ENCODE data around the gene PPP1R13L. TPM values are rescaled to one million over a fixed set of nuclear protein-coding genes. Genes with fewer than 3 reads are reported as not detected.

The PPP1R13L gene
- total and polyA plus RNA-seq, 2 donors (not counting 1 experiment from before 2014, with no cell fraction given): 7.4 to 9.2 TPM

DNA sequence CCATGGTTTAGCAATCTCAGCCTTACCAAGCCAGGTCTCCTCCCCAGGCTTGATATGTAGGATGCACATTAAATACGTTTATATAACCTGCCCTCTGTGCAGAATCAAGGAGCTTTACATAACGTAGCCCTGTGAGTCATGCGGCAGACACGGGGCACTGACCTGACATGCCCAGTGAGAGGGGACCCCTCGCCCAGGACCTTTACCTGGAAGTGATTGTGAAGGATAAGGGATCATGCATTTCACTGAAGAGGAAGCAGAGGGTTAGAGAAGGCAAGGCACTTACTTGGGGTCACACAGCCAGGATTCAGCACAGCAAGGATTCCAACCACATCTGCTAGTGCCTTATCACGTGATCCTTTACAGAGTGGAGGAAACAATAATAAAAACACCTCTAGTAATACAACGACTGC, 44.0 kb upstream of the PPP1R13L start:
- Histone ChIP-seq H3K36me3 (replicated peaks in 1 of 2; ENCODE audit: control extremely low read depth in 1 of 2, control insufficient read depth in 1 of 2, extremely low read depth in 1 of 2, insufficient read depth in 2 of 2, low read length in 1 of 2) (no peaks in the 10 kb centered on the region), H3K9me3 (ENCODE audit: control extremely low read depth in 1 of 3, control insufficient read depth in 2 of 3, insufficient read depth in 1 of 3, low read length in 2 of 3) (peaks cover 0 to 4% (median 0%) of the 10 kb centered on the region in 3 donors), H3K9ac (ENCODE audit: low read length) (no peak overlapping the region), H2AFZ (ENCODE audit: insufficient read depth, low read depth, low read length, poor library complexity, severe bottlenecking) (no peak overlapping the region), H3K79me2 (ENCODE audit: control insufficient read depth, insufficient read depth, low read length) (peaks cover 7% of the 10 kb centered on the region), H4K20me1 (ENCODE audit: control insufficient read depth, insufficient read depth, low read length, poor library complexity, severe bottlenecking) (no peaks in the 10 kb centered on the region), H3K4me2 (replicated peaks; ENCODE audit: low read depth, low read length, poor library complexity, severe bottlenecking) (no peak overlapping the region), H3K4me1 (ENCODE audit: control insufficient read depth in 2 of 2, insufficient read depth in 2 of 2, low read length in 2 of 2) (peaks cover 24 to 41% of the 10 kb centered on the region in 2 donors), H3K4me3 (ENCODE audit: control extremely low read depth in 1 of 5, extremely low read depth in 1 of 5, insufficient read depth in 1 of 5, low read depth in 2 of 5, low read length in 4 of 5) (no peak overlapping the region), H3K27ac (ENCODE audit: low read length in 2 of 2) (no peak overlapping the region), H3K27me3 (replicated peaks in 1 of 4; ENCODE audit: control extremely low read depth in 1 of 4, control insufficient read depth in 3 of 4, insufficient read depth in 4 of 4, low read length in 3 of 4) (no peaks in the 10 kb centered on the region)
- ChIA-PET POLR2A (interaction anchor here (1.6 to 2.0 kb wide), 2 partner anchors 19 to 20 kb away, joined by 4 to 6 read pairs; partner anchors contain the start of gene FOSB), CTCF (interaction anchor here (0.7 to 6.4 kb wide), 5 partner anchors 9 to 46 kb away, joined by 3 to 66 read pairs (median 7); no protein-coding TSS in a partner anchor)
- DNase-seq (no peak), ATAC-seq (ENCODE audit: low read depth) (no peak)
- peaks cover 56% of the 10 kb centered on the region for H3K4me1 Mint-ChIP-seq
- H3K27ac Mint-ChIP-seq: peak overlapping the region; percentile 72
- peak overlapping the region; percentile 49 for H3K4me3 Mint-ChIP-seq
- no peaks in the 10 kb centered on the region for H3K27me3 Mint-ChIP-seq
- no peaks in the 10 kb centered on the region for H3K9me3 Mint-ChIP-seq (ENCODE audit: insufficient read depth)
- 79% methylated on average over 7 of the region's 7 CpGs for WGBS (ENCODE audit: insufficient coverage)
- intact Hi-C loops (cut with micrococcal nuclease): no loop called here
- TF ChIP-seq, protein P1, sequence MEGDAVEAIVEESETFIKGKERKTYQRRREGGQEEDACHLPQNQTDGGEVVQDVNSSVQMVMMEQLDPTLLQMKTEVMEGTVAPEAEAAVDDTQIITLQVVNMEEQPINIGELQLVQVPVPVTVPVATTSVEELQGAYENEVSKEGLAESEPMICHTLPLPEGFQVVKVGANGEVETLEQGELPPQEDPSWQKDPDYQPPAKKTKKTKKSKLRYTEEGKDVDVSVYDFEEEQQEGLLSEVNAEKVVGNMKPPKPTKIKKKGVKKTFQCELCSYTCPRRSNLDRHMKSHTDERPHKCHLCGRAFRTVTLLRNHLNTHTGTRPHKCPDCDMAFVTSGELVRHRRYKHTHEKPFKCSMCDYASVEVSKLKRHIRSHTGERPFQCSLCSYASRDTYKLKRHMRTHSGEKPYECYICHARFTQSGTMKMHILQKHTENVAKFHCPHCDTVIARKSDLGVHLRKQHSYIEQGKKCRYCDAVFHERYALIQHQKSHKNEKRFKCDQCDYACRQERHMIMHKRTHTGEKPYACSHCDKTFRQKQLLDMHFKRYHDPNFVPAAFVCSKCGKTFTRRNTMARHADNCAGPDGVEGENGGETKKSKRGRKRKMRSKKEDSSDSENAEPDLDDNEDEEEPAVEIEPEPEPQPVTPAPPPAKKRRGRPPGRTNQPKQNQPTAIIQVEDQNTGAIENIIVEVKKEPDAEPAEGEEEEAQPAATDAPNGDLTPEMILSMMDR (IDR thresholded peaks at IDR 0.05): no peak
- TF ChIP-seq EZH2 (IDR thresholded peaks at IDR 0.05; ENCODE audit: borderline replicate concordance, insufficient read depth, low read depth, low read length, poor library complexity, severe bottlenecking): no peak

DNA sequence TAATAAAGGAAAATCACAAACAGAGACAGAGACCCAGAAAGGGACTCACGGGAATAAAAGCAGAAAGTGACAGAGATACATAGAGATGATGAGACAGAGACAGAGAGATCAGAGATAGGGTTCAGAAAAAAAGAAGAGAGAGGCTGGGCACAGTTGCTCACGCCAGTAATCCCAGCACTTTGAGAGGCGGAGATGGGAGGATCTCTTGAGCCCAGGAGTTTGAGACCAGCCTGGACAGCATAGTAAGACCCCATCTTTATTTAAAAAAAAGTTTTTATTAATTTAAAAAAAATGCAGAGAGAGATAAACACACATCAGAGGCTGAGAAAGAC, 43.5 kb upstream of the PPP1R13L start:
- Histone ChIP-seq H3K36me3 (replicated peaks in 1 of 2; ENCODE audit: control extremely low read depth in 1 of 2, control insufficient read depth in 1 of 2, extremely low read depth in 1 of 2, insufficient read depth in 2 of 2, low read length in 1 of 2) (no peaks in the 10 kb centered on the region), H3K9me3 (ENCODE audit: control extremely low read depth in 1 of 3, control insufficient read depth in 2 of 3, insufficient read depth in 1 of 3, low read length in 2 of 3) (peaks cover 0 to 4% (median 0%) of the 10 kb centered on the region in 3 donors), H3K9ac (ENCODE audit: low read length) (no peak overlapping the region), H4K20me1 (ENCODE audit: control insufficient read depth, insufficient read depth, low read length, poor library complexity, severe bottlenecking) (no peaks in the 10 kb centered on the region), H3K4me3 (ENCODE audit: control extremely low read depth in 1 of 5, extremely low read depth in 1 of 5, insufficient read depth in 1 of 5, low read depth in 2 of 5, low read length in 4 of 5) (no peak overlapping the region), H3K4me1 (ENCODE audit: control insufficient read depth in 2 of 2, insufficient read depth in 2 of 2, low read length in 2 of 2) (peaks cover 28 to 46% of the 10 kb centered on the region in 2 donors), H3K27ac (ENCODE audit: low read length in 2 of 2) (no peak overlapping the region), H2AFZ (ENCODE audit: insufficient read depth, low read depth, low read length, poor library complexity, severe bottlenecking) (no peak overlapping the region), H3K4me2 (replicated peaks; ENCODE audit: low read depth, low read length, poor library complexity, severe bottlenecking) (no peak overlapping the region), H3K79me2 (ENCODE audit: control insufficient read depth, insufficient read depth, low read length) (peaks cover 7% of the 10 kb centered on the region), H3K27me3 (replicated peaks in 1 of 4; ENCODE audit: control extremely low read depth in 1 of 4, control insufficient read depth in 3 of 4, insufficient read depth in 4 of 4, low read length in 3 of 4) (no peaks in the 10 kb centered on the region)
- Mint-ChIP-seq H3K9me3 (ENCODE audit: insufficient read depth) (no peaks in the 10 kb centered on the region), H3K27ac (no peak overlapping the region), H3K4me1 (peaks cover 56% of the 10 kb centered on the region), H3K4me3 (peak overlapping the region; percentile 4), H3K27me3 (no peaks in the 10 kb centered on the region)
- WGBS (ENCODE audit: insufficient coverage): 89% methylated on average over 1 of the region's 3 CpGs
- ChIA-PET POLR2A (interaction anchor here (2.0 kb wide), 1 partner anchor 21 kb away, joined by 4 read pairs; no protein-coding TSS in a partner anchor), CTCF (interaction anchor here (1.5 to 6.4 kb wide), 3 partner anchors 9 to 37 kb away, joined by 4 to 66 read pairs (median 16); no protein-coding TSS in a partner anchor)
- DNase-seq (no peak), ATAC-seq (ENCODE audit: low read depth) (no peak)
- intact Hi-C loops (cut with micrococcal nuclease): no loop called here
- no peak for TF ChIP-seq EZH2 (IDR thresholded peaks at IDR 0.05; ENCODE audit: borderline replicate concordance, insufficient read depth, low read depth, low read length, poor library complexity, severe bottlenecking)
- TF ChIP-seq, protein P1 (IDR thresholded peaks at IDR 0.05): no peak

All from B cell (primary cell).